HS-27A (cell line): Measurements from ENCODE around the gene RFTN2.
"Not testable (repeated sequence)": the region's sequence is repeated elsewhere in the genome, so short reads cannot be mapped to it uniquely, and the experiment has no call there.

Experiments used
- DNase-seq: peaks from one replicate; pipeline ENCODE4 v3.0.0-alpha.2; 2012; ENCODE audit warnings: low read depth, missing footprints

The RFTN2 gene

GRCh38 chr2:197601726-197602125, 73.7 kb downstream of the RFTN2 start:
- DNase-seq = no peak

- DNase-seq = no peak
Measured at GRCh38 chr2:197600306-197600705, 75.1 kb downstream of the RFTN2 start.

GRCh38 chr2:197599285-197599965, 76.0 kb downstream of the RFTN2 start:
- no peak for DNase-seq

- no peak for DNase-seq
Measured at GRCh38 chr2:197598450-197598849, 76.9 kb downstream of the RFTN2 start.

- no peak for DNase-seq
Measured at GRCh38 chr2:197597166-197597565, 78.2 kb downstream of the RFTN2 start.

- no peak for DNase-seq
Measured at GRCh38 chr2:197596766-197597165, 78.6 kb downstream of the RFTN2 start.

GRCh38 chr2:197591339-197592072, 83.9 kb downstream of the RFTN2 start:
- no peak for DNase-seq

- not testable (repeated sequence) for DNase-seq
Measured at GRCh38 chr2:197587255-197587654, 88.1 kb downstream of the RFTN2 start.

GRCh38 chr2:197580166-197580565, 95.2 kb downstream of the RFTN2 start:
- DNase-seq = not testable (repeated sequence)

GRCh38 chr2:197578294-197578693, 97.1 kb downstream of the RFTN2 start:
- not testable (repeated sequence) for DNase-seq

GRCh38 chr2:197577446-197577845, 97.9 kb downstream of the RFTN2 start:
- DNase-seq = no peak

GRCh38 chr2:197576631-197577030, 98.8 kb downstream of the RFTN2 start:
- DNase-seq = no peak

- DNase-seq = no peak
Measured at GRCh38 chr2:197575987-197576386, 99.4 kb downstream of the RFTN2 start.

GRCh38 chr2:197573608-197574007, 101.8 kb downstream of the RFTN2 start:
- no peak for DNase-seq

- no peak for DNase-seq
Measured at GRCh38 chr2:197571627-197572271, 103.6 kb downstream of the RFTN2 start.

GRCh38 chr2:197560146-197560665, 115.2 kb downstream of the RFTN2 start:
- no peak for DNase-seq

GRCh38 chr2:197559681-197560080, 115.7 kb downstream of the RFTN2 start:
- no peak for DNase-seq

GRCh38 chr2:197558393-197558792, 117.0 kb downstream of the RFTN2 start:
- no peak for DNase-seq

- no peak for DNase-seq
Measured at GRCh38 chr2:197556456-197556855, 118.9 kb downstream of the RFTN2 start.

- DNase-seq = no peak
Measured at GRCh38 chr2:197555467-197555866, 119.9 kb downstream of the RFTN2 start.

GRCh38 chr2:197551260-197551659, 124.1 kb downstream of the RFTN2 start:
- DNase-seq = not testable (repeated sequence)

GRCh38 chr2:197548582-197548981, 126.8 kb downstream of the RFTN2 start:
- DNase-seq = no peak
